GM18873 (cell line): ENCODE measurements around the gene OASL.
"Not testable (repeated sequence)": the region's sequence is repeated elsewhere in the genome, so short reads cannot be mapped to it uniquely, and the experiment has no call there.

ENCODE experiments used
- ATAC-seq: cut with Tn5 transposase; IDR thresholded peaks from one replicate; pipeline ENCODE4 v1.9.1; 2021; ENCODE audit warnings: mild to moderate bottlenecking, moderate library complexity, moderate number of reproducible peaks; ENCODE audit not compliant: unreplicated experiment, low FRiP score

OASL gene, protein sequence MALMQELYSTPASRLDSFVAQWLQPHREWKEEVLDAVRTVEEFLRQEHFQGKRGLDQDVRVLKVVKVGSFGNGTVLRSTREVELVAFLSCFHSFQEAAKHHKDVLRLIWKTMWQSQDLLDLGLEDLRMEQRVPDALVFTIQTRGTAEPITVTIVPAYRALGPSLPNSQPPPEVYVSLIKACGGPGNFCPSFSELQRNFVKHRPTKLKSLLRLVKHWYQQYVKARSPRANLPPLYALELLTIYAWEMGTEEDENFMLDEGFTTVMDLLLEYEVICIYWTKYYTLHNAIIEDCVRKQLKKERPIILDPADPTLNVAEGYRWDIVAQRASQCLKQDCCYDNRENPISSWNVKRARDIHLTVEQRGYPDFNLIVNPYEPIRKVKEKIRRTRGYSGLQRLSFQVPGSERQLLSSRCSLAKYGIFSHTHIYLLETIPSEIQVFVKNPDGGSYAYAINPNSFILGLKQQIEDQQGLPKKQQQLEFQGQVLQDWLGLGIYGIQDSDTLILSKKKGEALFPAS

DNA sequence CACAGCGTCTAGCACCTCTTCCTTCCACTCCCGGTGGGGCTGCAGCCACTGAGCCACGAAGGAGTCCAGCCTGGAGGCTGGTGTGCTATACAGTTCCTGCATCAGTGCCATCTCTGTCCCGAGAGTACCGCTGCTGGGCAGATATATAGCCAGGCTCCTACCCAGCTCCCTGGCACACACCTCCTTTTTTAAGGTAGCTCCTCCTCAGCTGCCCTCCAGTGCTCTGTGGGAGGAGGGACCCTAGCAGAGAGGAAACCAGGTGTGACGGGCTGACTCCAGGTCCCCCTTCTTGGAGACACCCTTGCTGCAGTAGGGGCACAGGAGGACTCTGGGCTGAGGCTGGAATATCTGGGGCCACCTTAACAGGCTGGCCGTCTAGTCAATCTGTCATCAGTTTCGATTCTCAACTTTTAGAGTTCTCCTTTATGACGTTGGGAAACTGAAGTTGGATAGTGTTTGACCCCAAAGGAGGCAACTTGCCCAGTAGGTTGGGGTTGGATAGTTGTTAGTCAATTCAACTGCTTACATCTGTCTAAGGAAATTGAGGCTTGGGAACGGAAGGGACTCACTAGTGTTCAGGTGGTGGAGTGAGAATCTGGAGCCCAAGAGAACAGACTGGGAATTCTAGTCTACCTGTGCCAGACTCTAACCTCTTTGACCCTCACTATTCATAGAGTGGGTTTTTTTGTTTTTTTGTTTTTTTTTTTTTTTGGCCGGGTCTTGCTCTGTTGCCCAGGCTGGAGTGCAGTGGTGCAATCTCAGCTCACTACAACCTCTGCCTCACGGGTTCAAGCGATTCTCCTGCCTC, at the start of gene OASL:
Gene OASL (minus strand): TSS at position 386 of the 808 bp plus-strand sequence. CDS start 275 bp downstream, at position 111.
- peak; percentile 62 for ATAC-seq

DNA sequence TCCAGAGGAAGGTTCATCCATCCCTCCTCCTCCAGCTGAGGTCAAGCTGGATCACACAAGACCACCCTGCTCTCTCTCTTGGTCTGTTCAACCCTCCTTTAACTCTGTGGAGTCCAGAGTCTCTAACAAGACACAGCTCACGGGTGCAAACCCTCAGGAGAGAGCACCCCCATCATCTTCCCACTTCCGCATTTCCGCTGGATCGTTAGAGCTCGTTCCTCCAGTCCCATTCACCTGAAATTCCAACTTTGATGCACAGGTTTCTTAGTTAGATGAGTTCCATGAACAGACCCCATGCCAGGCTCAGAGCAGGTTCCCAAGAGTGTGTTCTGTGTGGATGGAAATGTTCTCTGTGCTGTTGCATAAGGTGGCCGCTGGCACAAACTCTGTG, 49.1 kb upstream of the OASL start:
- ATAC-seq = no peak

DNA sequence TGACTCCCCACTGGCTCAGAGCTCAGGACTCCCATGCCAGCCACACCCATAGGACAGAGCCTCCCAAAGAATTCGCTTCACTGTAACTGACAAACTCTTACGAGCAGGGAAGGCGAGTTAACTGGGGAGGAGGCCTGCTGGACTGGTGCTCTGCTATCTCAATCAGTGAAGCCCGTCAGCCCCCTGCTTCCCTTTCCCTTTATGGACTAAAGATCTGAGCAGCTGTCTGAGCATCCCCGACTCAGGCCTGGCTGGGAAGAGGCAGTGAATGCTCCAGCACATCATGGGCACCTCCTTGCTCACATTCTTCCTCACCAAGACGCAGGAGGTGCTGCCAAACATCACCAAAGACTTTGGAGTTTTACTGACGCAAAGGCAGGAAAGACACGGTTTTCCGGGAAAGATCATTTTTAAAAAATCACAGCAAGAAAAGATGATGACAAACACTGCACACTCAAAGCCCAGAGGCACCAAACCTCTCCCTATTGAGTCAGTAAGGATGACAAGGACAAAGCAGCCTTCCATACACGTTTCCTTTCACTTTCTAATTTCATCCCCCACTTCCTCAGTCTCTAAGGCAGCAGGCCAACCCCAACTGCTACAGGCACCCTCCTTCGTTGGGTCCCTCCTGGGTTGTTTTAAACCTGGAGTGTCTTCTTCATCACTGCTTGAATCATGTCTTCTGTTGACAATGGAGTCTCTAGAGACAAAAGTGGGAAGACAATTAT, 48.6 kb upstream of the OASL start:
- no peak for ATAC-seq

DNA sequence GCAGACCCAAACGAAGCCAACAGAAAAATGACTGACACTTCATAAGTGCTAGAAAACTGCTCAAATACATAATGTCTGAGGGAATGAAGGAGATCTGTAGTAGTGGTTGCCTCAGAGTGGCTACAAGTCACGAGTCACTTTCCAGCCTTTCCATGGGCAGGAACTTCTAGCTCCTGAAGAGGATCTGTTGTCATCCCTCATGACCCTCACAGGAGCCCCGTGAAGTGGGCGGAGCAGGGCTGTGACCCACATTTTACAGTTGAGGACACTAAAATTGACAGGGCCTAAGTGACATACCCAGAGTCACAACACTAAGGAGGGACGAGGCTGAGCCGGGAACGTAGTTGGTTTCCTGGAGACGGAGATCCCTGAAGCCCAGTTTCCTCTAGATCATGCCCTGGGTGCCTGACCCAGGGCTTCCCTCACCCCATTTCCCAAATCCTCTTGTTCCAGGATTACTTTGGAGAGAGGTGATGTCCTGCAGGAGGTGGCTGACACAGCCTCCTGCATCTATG, 47.8 kb upstream of the OASL start:
- no peak for ATAC-seq

DNA sequence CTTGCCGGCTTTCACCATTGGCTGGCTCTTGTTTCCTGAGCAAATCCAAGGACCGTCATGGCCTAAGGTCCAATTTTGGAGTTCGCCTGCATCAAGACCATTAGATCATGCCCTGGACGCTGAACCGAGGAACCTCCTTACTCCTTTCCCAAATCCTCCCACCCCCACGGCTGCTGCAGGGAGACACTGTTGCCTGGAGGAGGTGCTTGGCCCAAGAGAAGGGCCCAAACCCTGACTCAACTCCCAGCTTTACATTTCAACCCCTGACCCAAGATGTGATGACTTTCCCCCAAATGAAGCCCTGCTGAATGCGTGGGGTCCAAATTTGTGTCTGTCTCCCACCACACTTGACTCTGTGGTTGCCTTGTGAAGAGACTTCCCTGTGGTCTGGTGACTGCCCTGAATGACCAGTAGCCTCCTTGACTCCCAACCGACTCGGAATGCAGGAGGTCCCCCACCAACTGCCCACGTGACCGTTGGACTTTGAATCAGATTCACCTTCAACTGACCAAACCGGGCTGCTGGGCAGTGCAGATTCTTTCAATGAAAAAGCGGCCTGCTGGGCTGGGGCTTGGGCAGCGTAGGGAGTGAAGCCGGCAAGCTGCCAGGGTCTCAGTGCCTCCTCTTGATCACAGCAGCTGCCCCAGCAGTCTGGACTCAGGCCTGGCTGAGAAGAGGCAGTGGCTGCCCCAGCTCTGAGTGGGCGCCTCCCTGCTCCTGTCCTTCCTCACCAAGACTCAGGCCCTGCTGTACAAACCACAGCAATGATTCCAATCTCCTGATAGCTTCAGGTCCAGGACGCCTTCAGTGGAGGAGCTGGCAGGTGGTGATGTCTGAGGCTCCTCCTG, 46.7 kb upstream of the OASL start:
- no peak for ATAC-seq

DNA sequence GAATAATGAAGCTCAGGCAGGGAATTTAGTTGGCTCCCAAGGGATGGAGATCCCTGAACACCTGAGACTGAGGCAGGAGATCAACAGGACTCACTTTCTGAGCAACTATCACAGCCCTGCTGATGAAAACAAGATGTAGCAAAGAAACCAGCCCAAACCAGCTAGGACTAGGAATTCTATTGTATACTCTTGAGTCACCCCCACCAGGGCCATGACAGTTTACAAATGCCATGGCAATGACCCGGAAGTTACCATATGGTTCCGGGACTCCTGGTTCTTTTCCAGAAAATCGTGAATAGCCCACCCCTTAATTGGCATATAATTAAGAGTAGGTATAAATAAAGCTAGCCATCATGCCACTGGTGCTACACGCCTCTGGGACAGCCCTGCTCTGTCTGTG, 46.0 kb upstream of the OASL start:
- no peak for ATAC-seq

DNA sequence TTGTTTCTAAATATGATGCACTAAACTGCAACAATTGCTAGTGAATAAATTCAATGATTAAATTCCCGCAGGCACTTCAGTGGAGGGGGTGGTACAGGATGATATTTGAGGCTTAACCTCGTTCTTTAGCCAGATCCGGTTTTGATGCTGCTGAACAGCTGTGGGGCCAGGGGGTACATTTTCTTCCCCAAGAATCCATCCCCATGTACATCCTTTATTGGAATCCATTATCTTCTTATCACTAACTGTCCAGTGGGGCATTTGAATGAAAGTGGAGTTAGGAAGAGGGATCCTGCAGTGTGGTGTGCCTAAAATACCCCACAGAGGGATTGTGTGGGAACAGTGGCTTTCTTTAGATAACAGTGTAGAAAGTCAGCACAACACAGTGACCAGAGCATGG, 45.2 kb upstream of the OASL start:
- ATAC-seq = no peak

DNA sequence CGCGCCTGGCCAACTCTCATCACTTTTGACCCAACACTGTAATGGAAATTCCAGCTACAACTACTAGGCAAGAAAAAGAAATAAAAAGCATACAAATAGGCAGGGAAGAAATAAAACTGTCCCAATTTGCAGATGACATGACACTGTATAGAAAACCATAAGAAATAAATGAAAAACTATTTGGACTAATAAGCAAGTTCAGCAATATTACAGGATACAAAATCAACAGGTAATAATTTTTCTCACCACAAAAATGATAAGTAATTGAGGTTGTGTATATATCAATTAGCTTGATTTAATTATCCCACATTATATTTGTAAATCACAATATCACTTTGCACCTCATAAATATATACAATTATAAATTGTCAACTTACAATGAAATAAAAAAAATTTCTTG, 41.9 kb upstream of the OASL start:
- ATAC-seq = no peak

DNA sequence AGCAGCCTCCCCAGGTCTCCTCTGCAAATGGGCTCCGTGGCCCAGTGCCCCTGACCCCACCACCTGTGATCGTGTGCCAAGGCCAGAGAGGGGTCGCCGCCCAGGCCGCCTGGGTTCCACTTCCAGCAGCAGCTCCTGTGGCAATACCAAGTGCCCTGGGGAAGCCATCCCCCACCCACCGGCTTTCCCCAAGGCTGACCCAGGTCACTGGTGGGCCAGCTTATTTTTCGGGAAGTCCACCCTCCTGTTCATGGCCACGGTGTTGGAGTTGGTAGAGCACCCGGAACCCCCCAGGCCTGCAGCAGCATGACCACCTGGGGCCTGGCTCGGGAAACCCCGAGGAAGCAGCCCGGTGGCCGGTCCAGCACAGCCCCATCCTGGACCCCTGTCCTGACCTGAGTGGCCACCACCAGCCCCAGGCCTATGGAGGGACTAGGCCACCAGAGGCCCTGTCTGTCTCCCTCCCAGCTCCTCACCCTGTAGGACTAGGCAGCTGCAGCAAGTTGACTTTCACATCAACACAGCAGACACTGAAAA, 40.8 kb upstream of the OASL start:
- no peak for ATAC-seq

DNA sequence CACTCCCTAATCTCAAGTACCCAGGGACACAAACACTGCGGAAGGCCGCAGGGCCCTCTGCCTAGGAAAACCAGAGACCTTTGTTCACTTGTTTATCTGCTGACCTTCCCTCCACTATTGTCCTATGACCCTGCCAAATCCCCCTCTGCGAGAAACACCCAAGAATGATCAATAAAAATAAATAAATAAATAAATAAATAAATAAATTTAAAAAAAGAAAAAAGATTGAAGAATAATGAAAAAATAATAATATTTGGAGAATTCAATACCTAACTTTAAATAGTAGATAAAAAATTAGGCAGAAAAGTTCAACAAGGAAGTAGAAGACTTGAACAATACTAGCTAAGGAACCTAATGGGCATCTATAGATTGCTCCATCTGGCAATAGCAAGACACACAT, 38.4 kb upstream of the OASL start:
- not testable (repeated sequence) for ATAC-seq

DNA sequence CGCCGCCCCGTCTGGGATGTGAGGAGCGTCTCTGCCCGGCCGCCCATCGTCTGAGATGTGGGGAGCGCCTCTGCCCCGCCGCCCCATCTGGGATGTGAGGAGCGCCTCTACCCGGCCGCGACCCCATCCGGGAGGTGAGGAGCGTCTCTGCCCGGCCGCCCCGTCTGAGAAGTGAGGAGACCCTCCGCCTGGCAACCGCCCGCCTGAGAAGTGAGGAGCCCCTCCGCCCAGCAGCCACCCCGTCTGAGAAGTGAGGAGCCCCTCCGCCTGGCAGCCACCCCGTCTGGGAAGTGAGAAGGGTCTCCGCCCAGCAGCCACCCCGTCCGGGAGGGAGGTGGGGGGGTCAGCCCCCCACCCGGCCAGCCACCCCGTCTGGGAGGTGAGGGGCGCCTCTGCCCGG, 36.9 kb upstream of the OASL start:
- not testable (repeated sequence) for ATAC-seq

DNA sequence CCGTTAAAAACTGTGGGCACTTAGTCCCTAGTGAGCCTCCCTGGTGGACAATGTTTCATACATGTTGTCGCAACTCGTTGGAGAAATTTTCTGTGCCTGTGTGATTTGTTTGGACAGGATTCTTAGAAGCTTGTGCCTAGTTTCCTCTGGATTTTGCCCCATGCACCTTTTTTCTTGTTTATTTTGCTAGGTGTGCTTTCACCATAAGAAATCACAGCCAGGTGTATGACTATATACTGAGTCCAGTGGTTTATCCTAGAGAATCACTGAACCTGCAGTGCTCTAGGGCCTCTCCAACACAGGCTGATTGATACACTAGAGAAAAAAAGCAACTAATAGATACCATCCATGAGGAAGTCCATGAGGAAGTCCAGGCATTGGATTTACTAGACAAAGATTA, 33.1 kb upstream of the OASL start:
- ATAC-seq = no peak

DNA sequence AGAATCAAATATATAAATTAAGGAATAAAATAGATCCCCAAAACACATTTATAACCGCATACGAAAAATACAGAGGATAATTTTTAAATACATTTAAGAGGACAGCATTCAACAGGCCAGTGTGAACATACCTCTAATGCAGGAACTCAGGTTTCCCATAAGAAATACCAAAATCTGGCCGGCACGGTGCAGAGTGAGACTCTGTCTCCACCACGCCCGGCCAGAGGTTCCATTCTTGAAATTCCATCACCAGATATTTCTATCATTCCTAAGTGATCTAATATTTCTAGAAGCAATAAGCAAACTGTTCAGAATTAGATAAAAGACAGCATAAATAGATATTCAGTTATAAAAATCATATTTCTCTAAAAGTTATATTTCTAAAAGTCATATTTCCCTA, 30.2 kb upstream of the OASL start:
- no peak for ATAC-seq

DNA sequence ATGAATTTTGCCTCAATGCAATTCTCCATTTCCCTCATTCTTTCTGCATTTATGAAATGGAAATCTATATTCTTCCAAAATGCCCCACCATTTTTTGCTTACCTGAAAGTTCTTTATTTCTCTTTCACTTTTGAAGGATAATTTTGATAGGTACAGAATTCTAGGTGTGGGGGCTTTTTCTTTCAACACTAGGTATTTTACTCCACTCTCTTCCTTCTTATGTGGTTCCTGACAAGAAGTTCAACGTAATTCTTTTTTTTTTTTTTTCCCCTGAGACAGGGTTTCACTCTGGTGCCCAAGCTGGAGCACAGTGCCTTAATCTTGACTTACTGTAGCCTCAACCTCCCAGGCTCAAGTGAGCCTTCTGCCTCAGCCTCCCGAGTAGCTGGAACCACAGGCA, 26.3 kb upstream of the OASL start:
- ATAC-seq = no peak

DNA sequence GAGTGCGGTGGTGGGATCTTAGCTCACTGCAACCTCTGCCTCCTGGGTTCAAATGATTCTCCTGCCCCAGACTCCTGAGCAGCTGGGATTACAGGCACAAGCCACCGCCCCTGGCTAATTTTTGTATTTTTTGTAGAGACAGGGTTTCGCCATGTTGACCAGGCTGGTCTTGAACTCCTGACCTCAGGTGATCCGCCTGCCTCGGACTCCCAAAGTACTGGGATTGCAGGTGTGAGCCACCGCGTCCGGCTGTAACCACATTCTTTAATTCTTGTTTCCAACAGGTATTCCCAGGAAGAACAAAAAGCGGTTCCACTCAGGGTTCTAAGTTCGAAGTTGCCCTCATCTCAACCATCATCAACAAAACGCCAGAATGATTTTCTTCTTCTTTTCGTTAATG, 25.5 kb upstream of the OASL start:
- not testable (repeated sequence) for ATAC-seq

DNA sequence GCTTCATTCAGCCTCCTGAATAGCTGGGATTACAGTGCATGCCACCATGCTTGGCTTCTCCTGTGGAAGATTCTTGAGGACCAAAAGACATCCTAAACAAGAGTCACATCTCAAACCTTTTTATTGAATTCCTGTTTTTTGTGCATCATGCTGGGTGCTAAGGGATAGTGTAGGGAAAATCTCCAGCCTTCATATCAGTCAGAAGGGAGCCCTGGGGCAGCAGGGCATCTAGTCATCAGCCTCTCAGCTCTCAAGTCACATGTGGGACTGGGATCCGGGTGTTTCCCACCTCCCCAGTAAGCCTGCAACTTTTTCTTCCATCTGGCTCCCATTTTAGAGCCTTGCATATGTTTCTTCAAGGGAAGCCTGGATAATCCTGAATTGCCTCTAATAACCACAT, 25.1 kb upstream of the OASL start:
- no peak for ATAC-seq

DNA sequence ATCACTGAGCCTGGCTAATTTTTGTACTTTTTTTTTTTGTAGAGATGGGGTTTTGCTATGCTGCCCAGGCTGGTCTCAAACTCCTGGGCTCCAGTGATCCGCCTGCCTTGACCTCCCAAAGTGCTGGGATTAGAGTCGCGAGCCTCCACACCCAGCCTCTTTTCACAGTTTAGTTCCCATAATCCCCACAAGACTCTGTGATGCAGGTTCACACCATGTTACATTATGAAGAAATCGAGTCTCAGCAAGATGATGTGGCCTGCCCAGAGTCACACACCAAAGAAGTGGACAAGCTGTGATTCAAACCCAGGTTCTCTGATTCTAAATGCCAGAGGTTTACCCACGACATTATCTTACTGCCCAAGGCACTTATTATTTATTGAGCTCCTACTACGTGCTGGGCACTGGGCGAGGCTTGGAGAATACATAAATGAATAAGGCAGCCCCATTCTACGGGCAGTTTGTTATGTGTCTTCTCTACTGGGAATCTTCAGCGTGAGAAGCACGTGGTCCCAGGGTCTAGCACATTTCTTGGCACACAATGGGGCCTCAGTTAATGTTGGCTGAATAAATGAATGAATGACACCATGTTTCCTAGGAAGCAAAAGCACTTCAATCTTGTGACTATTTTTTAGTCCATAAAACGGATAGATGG, 23.5 kb upstream of the OASL start:
- no peak for ATAC-seq

DNA sequence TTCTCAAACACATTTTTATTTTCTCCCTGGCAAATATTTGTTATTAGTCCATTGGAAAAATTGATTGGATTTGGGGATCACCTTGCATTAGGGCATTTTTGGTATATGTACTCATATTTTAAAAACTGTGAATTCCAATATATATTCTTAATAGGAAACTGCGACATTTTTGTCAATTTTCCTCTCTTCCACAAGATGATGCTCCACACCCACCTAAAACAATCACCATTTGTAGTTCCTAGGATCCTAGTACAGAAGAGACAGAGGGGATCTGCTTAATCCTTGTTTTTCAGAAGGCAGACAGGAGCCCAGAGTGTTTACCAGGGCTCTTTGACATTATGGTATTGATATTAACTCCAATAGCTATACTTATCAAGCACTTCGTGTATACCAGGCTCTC, 22.8 kb upstream of the OASL start:
- ATAC-seq = no peak
